NT2/D1 (cell line): ENCODE measurements around the gene UBL4A.

Experiments
- DNase-seq: peaks from one replicate; pipeline ENCODE4 v3.0.0-alpha.2; 2011; ENCODE audit warnings: low read depth, low spot score
- H3K27me3 ChIP-seq: 2 replicates; pipeline ENCODE4 v1.6.0; 2011; ENCODE audit warnings: mild to moderate bottlenecking; ENCODE audit not compliant: insufficient read length, insufficient read depth
- H3K36me3 ChIP-seq: 2 replicates; pipeline ENCODE4 v1.6.1; 2011; ENCODE audit warnings: mild to moderate bottlenecking, low read length, mixed read lengths; ENCODE audit not compliant: insufficient read depth, insufficient read length
- H3K4me1 ChIP-seq: 2 replicates; pipeline ENCODE4 v1.5.1; 2011; ENCODE audit not compliant: insufficient read depth, insufficient read length
- H3K4me3 ChIP-seq: 2 replicates; pipeline ENCODE4 v1.5.1; 2011; ENCODE audit warnings: low read depth; ENCODE audit not compliant: insufficient read length
- H3K9ac ChIP-seq: 2 replicates; pipeline ENCODE4 v1.6.0; 2011; ENCODE audit warnings: low read depth; ENCODE audit not compliant: insufficient read length
- H3K9me3 ChIP-seq: 2 replicates; pipeline ENCODE4 v1.5.1; 2011; ENCODE audit warnings: mild to moderate bottlenecking, low read length; ENCODE audit not compliant: insufficient read depth
- SUZ12 ChIP-seq: IDR thresholded peaks from 2 replicates; pipeline ENCODE4 v1.6.1; 2011; ENCODE audit not compliant: insufficient read length, insufficient read depth; ENCODE audit errors: extremely low read depth
- YY1 ChIP-seq: IDR thresholded peaks from 2 replicates; pipeline ENCODE4 v1.6.1; 2011; ENCODE audit not compliant: insufficient read length, insufficient read depth
- ZNF274 ChIP-seq: IDR thresholded peaks from 2 replicates; pipeline ENCODE4 v1.6.1; 2011; ENCODE audit warnings: mild to moderate bottlenecking, low read depth, low read length

UBL4A gene

DNA sequence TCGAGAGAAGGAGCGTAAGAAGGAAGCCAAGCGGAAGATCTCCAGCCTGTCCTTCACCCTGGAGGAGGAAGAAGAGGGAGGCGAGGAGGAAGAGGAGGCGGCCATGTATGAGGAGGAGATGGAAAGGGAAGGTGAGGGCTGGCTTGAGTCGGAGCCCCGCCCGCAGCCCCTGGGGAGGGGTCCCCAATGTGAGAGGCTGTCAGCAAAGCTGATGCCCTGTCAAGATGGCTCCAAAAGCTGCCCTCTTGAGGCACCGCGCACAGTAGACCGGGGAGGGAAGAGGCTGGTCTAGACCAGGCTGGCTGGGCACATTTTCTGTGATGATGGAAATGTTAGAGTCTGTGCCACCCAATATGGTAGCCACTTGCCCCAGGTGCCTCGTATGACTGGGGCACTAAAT, 40.0 kb downstream of the UBL4A start:
- DNase-seq: no peak
- Histone ChIP-seq H3K9me3 (no peaks in the 10 kb centered on the region), H3K4me3 (no peak overlapping the region), H3K9ac (no peak overlapping the region), H3K4me1 (no peaks in the 10 kb centered on the region), H3K27me3 (no peaks in the 10 kb centered on the region), H3K36me3 (peaks cover 54% of the 10 kb centered on the region)
- TF ChIP-seq SUZ12 (no peak), ZNF274 (no peak), YY1 (no peak)

DNA sequence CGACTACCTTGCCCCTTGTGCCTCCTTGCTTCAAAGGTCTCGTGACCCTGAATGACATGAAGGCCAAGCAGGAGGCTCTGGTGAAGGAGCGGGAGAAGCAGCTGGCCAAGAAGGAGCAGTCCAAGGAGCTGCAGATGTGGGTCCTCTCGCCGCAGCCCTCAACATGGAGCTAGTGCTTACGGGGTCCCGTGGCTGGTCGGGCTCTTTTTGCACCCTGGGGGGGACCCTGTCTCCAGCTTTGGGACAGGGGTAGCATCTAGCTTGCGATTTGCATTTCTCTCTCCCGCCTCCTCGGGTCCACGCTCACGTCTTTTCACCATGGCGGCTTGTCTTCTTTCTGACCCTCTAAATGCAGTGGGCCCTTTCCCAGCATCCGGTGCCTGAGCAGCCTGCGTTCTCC, 40.6 kb downstream of the UBL4A start:
- Histone ChIP-seq H3K4me3 (no peak overlapping the region), H3K36me3 (peaks cover 57% of the 10 kb centered on the region), H3K4me1 (no peaks in the 10 kb centered on the region), H3K9me3 (no peaks in the 10 kb centered on the region), H3K9ac (no peak overlapping the region), H3K27me3 (no peaks in the 10 kb centered on the region)
- TF ChIP-seq ZNF274 (no peak), SUZ12 (no peak), YY1 (no peak)
- no peak for DNase-seq

DNA sequence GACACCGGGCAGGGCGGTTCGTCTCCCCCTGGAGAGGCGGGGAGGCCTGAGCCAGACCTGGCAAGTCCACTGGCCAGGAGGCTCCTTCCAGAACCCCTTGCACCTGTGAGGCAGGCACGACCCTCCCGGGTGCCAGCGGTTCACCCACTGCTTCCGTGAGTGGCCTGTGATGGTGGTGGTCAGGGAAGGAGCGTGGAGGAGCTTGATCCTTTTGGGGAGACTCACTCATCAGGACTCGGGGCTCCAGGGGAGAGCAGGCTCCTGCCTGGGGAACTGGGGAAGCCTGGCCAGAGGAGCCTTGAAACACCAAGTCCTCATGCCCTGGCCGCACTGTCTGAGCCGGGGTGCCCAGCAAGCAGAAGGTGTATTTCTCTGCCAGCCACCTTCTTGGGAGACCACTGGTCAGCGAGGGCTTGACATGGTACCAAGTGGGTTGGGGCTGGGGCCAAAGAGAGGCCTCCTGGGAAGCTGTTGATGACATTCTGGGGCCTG, 41.6 kb downstream of the UBL4A start:
- H3K36me3 ChIP-seq: peaks cover 59% of the 10 kb centered on the region
- TF ChIP-seq SUZ12 (no peak), ZNF274 (no peak), YY1 (no peak)
- no peaks in the 10 kb centered on the region for H3K4me1 ChIP-seq
- peak overlapping the region; percentile 28 for H3K4me3 ChIP-seq
- H3K9ac ChIP-seq: peak overlapping the region; percentile 80
- H3K27me3 ChIP-seq: no peaks in the 10 kb centered on the region
- no peak for DNase-seq
- no peaks in the 10 kb centered on the region for H3K9me3 ChIP-seq

DNA sequence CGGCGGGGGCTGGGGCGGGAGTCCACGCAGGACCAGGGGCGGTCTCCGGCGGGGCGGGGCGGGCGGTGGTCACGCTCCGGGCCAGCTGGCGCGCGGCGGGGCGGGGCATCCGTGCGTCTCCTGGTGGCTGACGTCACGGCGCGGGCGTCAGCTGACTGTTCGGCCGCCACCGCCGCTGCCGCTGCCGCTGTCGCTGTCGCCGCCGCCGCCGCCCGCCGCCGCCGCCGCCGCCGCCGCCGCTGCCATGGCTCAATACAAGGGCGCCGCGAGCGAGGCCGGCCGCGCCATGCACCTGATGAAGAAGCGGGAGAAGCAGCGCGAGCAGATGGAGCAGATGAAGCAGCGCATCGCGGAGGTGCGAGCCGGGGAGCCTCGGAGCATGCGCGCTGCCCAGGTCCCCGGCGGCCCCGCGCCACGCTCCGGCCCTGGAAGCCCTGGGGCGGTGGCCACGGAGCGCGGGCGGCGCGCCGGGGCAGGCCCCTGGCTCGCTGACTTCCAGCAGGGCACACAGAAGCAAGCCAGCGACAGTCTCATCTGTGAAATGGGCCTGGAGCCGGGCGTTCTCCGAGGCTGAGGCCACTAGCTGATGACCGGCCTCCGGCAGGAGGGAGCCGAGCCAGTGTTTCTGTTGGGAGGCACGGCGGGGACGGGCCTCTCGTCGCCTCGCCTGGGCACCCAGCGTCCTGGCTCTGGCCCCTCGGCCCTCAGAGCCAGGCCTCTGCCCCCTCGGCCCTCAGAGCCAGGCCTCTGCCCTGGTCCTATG, 42.2 kb downstream of the UBL4A start, which contains the start of gene FAM50A:
Gene FAM50A, plus strand, starts transcription at position 150 of the 763 bp plus-strand sequence. Its CDS starts 95 bp downstream, at position 245.
- TF ChIP-seq ZNF274 (no peak), YY1 (no peak), SUZ12 (no peak)
- H3K4me3 ChIP-seq: peak within 1 kb of the TSS; percentile 28
- H3K9ac ChIP-seq: peak within 1 kb of the TSS; percentile 80
- H3K9me3 ChIP-seq: no peaks in the 10 kb centered on the region
- no peaks in the 10 kb centered on the region for H3K27me3 ChIP-seq
- no peak for DNase-seq
- peaks cover 58% of the 10 kb centered on the region for H3K36me3 ChIP-seq
- no peaks in the 10 kb centered on the region for H3K4me1 ChIP-seq

DNA sequence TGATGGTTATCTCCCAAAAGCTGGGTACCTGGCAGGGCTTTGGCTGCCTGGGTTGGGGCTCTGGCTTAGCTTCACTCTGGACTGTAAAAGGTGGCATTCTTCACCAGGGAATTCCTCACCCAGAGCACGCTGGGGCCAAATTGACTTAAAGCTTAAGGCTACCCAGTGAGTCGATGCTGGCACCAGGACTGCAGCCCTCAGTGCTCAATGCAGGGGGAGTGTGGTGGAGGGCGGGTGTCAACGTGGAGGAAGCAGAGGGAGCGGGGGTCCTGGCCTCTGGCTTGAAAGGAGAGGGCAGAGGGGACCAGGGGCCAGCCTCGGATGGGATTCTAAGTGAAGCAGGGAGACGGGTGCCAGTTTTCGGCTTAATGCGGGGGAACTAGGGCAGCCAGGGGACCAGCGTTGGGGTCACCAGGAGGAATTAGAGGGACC, 42.9 kb downstream of the UBL4A start:
- Histone ChIP-seq H3K9ac (peak overlapping the region; percentile 10), H3K27me3 (no peaks in the 10 kb centered on the region), H3K4me3 (no peak overlapping the region), H3K36me3 (peaks cover 58% of the 10 kb centered on the region), H3K9me3 (no peaks in the 10 kb centered on the region), H3K4me1 (no peaks in the 10 kb centered on the region)
- DNase-seq: no peak
- TF ChIP-seq ZNF274: no peak
- no peak for TF ChIP-seq YY1
- no peak for TF ChIP-seq SUZ12

DNA sequence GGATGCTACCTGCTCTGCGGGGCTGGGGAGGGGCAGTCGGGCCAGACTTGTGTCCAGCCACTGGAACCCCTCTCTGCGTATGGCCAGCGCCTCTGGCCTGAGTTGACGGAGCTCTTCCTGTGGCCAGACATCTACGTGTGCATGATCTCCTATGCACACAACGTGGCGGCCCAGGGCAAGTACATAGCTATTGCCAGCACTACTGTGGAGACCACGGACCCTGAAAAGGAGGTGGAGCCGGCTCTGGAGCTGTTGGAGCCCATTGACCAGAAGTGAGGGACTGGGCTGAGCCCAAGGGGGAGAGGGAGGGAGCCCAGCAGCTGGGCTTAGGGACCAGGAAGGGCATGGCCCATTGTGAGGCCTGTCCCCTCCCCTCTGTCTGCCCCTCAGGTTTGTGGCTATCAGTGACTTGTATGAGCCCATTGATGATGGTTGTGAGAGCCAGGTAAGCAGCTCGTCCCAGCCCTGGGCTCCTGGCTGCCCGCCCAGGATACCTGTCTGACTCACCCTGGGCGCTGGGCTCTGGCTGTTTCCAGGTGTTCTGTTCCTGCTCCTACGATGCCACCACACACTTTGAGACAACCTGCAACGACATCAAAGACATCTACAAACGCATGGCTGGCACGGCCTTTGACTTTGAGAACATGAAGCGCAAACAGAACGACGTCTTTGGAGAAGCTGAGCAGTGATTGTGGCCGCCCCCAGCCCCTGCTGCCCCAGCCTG, 44.3 kb downstream of the UBL4A start:
- Histone ChIP-seq H3K4me3 (no peak overlapping the region), H3K4me1 (no peaks in the 10 kb centered on the region), H3K9me3 (no peaks in the 10 kb centered on the region), H3K9ac (no peak overlapping the region), H3K27me3 (no peaks in the 10 kb centered on the region), H3K36me3 (peaks cover 58% of the 10 kb centered on the region)
- TF ChIP-seq SUZ12: no peak
- no peak for TF ChIP-seq YY1
- no peak for TF ChIP-seq ZNF274
- DNase-seq: no peak

DNA sequence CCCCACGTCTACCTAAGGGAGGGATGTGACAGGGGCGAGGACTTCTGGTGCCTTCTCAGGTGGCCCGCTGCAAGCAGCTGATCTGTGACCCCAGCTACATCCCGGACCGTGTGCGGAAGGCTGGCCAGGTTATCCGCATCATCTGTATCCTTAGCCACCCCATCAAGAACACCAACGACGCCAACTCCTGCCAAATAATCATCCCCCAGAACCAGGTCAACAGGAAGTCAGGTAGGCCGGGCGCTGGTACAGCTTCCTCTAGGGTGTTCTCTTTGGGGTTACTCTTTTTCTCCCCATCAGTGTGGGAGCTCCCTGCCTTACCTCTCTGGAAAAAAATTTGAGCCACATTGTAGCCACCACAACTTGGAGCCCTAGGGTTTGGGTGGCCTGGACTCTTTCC, 44.9 kb downstream of the UBL4A start:
- H3K9me3 ChIP-seq: no peaks in the 10 kb centered on the region
- no peaks in the 10 kb centered on the region for H3K4me1 ChIP-seq
- DNase-seq: no peak
- no peaks in the 10 kb centered on the region for H3K27me3 ChIP-seq
- peaks cover 52% of the 10 kb centered on the region for H3K36me3 ChIP-seq
- no peak overlapping the region for H3K4me3 ChIP-seq
- no peak overlapping the region for H3K9ac ChIP-seq
- TF ChIP-seq ZNF274 (no peak), SUZ12 (no peak), YY1 (no peak)
